CD4-positive, alpha-beta T cell (primary cell): ENCODE measurements around the gene SLC12A9. TPM values are rescaled to one million over a fixed set of nuclear protein-coding genes. Genes with fewer than 3 reads are reported as not detected.

Experiments used
- ATAC-seq: fragments of 200-7000 bp; cut with Tn5 transposase; one replicate; pipeline ENCODE4 v1.10.0; 2022; ENCODE audit warnings: mild to moderate bottlenecking; ENCODE audit not compliant: poor library complexity
- CTCF ChIA-PET: fragments of 350-600 bp; sonication (Branson Sonifier 250); formaldehyde crosslinking; loops from one replicate; lab custom pipeline; 2021; ENCODE audit warnings: antibody characterized with exemption, inconsistent platforms; lab: Charles Lee
- POLR2A ChIA-PET: fragments of 350-600 bp; sonication (Branson Sonifier 250); formaldehyde crosslinking; loops from one replicate; lab custom pipeline; 2021; ENCODE audit warnings: antibody characterized with exemption, inconsistent platforms; lab: Charles Lee
- DNase-seq, 14 experiments: peaks; one replicate each; pipeline ENCODE4 v3.0.0-alpha.2; 2013 to 2020; ENCODE audit warnings: mixed read lengths in 2 of 14
- H3K27ac ChIP-seq, 2 donors: one replicate each; pipeline versions ENCODE4 v1.5.1 to v1.7.0; 2013; ENCODE audit warnings: low read length in 2 of 2, low read depth in 1 of 2, mild to moderate bottlenecking in 1 of 2
- H3K27me3 ChIP-seq, 2 experiments: 1 replicate in 1 of 2; 2 replicates in 1 of 2; pipeline versions ENCODE4 v1.6.1 to v1.7.0; 2013; ENCODE audit warnings: low read length in 2 of 2, control low read depth in 1 of 2, mild to moderate bottlenecking in 1 of 2, moderate library complexity in 1 of 2; ENCODE audit not compliant: insufficient read depth in 2 of 2, control insufficient read depth in 1 of 2
- H3K36me3 ChIP-seq: one replicate; pipeline ENCODE4 v1.6.1; 2013; ENCODE audit warnings: low read length, control low read depth; ENCODE audit not compliant: insufficient read depth
- H3K4me1 ChIP-seq: one replicate; pipeline ENCODE4 v1.6.1; 2013; ENCODE audit warnings: low read length, control low read depth; ENCODE audit not compliant: insufficient read depth
- H3K4me3 ChIP-seq: one replicate; pipeline ENCODE4 v1.5.1; 2013; ENCODE audit warnings: mild to moderate bottlenecking, low read length, moderate library complexity
- H3K9me3 ChIP-seq, 2 experiments: 1 replicate in 1 of 2; 2 replicates in 1 of 2; pipeline versions ENCODE4 v1.6.1 to v1.7.0; 2013; ENCODE audit warnings: low read length in 2 of 2, mild to moderate bottlenecking in 2 of 2, control low read depth in 1 of 2, moderate library complexity in 1 of 2; ENCODE audit not compliant: control insufficient read depth in 1 of 2, insufficient read depth in 1 of 2
- H3K27ac Mint-ChIP-seq: one replicate; pipeline ENCODE4 v1.8.0; 2020; ENCODE audit warnings: mixed read lengths
- H3K27me3 Mint-ChIP-seq: one replicate; pipeline ENCODE4 v1.8.0; 2021; ENCODE audit warnings: mixed read lengths
- H3K36me3 Mint-ChIP-seq: one replicate; pipeline ENCODE4 v1.8.0; 2021; ENCODE audit warnings: low read depth, mixed read lengths
- H3K4me1 Mint-ChIP-seq: one replicate; pipeline ENCODE4 v1.8.0; 2021; ENCODE audit warnings: low read depth, mixed read lengths
- H3K4me3 Mint-ChIP-seq: one replicate; pipeline ENCODE4 v1.8.0; 2020; ENCODE audit warnings: mild to moderate bottlenecking, mixed read lengths
- H3K9me3 Mint-ChIP-seq: one replicate; pipeline ENCODE4 v1.8.0; 2020; ENCODE audit warnings: mixed read lengths
- intact Hi-C, 2 experiments: fragments of 100-400 bp; cut with DNase I in 1 of 2; cut with micrococcal nuclease in 1 of 2; formaldehyde crosslinking; loops; one replicate each; pipeline versions ENCODE4 v1.15.1 to v1.9.0; 2023 to 2025; cut with DNase I, micrococcal nuclease
- total RNA-seq, 174 experiments: library from RNA in 2 of 174; stranded (reverse) in 2 of 174; gene quantifications; one replicate each; pipeline ENCODE4 v1.2.3 and lab custom pipeline; 2021 to 2026
- TF ChIP-seq, protein P1 (sequence below): fragments of 200-600 bp; IDR thresholded peaks from one replicate; pipeline ENCODE4 v1.8.0; 2022; ENCODE audit warnings: antibody characterized with exemption, mild to moderate bottlenecking

SLC12A9 gene
- total RNA-seq, 2 experiments from 2014 or later, result 26.3 to 28.2 TPM

DNA sequence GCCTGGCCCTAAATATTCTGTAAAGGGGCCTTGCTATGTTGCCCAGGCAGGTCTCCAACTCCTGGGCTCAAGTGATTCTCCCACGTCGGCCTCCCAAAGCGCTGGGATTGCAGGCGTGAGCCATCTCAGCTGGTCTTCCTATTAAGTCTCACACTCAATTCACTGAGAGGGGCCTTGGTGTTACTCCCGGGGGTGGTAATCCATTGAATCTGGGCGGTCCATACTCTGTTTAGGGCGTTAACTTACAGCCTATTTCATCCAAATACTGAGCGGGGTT, 21.7 kb downstream of the SLC12A9 start:
- Mint-ChIP-seq H3K4me1 (peaks cover 44% of the 10 kb centered on the region), H3K36me3 (peaks cover 50% of the 10 kb centered on the region), H3K9me3 (no peaks in the 10 kb centered on the region), H3K4me3 (peak overlapping the region; percentile 100), H3K27ac (peak overlapping the region; percentile 96), H3K27me3 (no peaks in the 10 kb centered on the region)
- H3K36me3 ChIP-seq, result peaks cover 15% of the 10 kb centered on the region
- intact Hi-C loops, result loop anchor here (1.0 to 2.0 kb wide), 2 partner anchors 15 to 22 kb away; partner anchors contain the start of genes SLC12A9 (in 1 of the 2) and UFSP1 (in 1 of the 2)
- no peaks in the 10 kb centered on the region for H3K27me3 ChIP-seq
- ChIA-PET POLR2A (interaction anchor here (0.9 to 2.9 kb wide), 7 partner anchors 9 to 446 kb away, joined by 3 to 47 read pairs (median 4); partner anchors contain the start of genes ACHE, SLC12A9, UFSP1 and ZCWPW1), CTCF (interaction anchor here (1.3 kb wide), 1 partner anchor 370 kb away, joined by 4 read pairs; no protein-coding TSS in a partner anchor)
- H3K27ac ChIP-seq, result peak overlapping the region; percentile 91
- H3K9me3 ChIP-seq, result no peaks in the 10 kb centered on the region
- peaks cover 44% of the 10 kb centered on the region for H3K4me1 ChIP-seq
- TF ChIP-seq, protein P1, sequence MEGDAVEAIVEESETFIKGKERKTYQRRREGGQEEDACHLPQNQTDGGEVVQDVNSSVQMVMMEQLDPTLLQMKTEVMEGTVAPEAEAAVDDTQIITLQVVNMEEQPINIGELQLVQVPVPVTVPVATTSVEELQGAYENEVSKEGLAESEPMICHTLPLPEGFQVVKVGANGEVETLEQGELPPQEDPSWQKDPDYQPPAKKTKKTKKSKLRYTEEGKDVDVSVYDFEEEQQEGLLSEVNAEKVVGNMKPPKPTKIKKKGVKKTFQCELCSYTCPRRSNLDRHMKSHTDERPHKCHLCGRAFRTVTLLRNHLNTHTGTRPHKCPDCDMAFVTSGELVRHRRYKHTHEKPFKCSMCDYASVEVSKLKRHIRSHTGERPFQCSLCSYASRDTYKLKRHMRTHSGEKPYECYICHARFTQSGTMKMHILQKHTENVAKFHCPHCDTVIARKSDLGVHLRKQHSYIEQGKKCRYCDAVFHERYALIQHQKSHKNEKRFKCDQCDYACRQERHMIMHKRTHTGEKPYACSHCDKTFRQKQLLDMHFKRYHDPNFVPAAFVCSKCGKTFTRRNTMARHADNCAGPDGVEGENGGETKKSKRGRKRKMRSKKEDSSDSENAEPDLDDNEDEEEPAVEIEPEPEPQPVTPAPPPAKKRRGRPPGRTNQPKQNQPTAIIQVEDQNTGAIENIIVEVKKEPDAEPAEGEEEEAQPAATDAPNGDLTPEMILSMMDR, result no peak
- ATAC-seq (peak; percentile 1), DNase-seq (no peak)
- peak overlapping the region; percentile 96 for H3K4me3 ChIP-seq

DNA sequence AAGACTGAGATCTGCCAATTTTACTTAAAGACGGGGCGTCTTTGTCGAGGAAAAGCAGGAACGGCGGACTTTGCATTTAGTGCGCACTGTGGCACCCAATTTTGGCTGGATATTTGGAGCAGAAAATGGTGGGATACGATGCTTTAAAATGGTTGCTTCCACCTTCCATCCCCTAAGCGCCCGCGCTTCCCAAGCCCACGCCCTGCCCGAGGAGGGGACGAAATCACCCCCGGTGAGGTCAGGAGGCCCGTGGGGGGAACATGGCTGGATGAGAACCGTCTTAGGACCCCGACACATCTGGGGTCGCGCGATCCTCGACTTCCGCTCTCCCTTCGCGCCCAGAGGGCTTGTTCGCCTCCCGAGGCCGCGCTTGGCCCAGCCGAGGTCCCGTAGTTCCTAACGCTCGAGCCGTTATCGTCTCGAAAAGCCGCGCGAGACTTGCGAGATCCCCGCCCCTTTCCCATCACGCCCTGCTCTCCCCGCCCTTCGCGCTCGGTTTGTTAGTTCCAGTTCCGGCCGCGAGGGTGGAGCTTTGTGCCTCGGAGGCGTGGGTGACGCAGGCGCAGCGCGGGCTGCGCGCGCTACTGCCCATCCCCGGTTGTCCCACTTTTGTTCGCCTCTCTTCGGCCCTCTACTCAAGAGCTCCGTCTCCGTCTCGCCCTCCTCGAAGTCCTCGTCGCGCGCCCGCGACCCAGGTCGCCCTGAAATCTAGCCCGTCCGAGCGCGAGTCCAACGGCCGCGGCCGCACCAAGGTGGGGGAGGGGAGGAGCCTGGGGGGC, 22.3 kb downstream of the SLC12A9 start, which contains the start of gene SRRT:
Gene SRRT, plus strand, starts transcription at position 527 of the 779 bp plus-strand sequence. CDS start 488 bp downstream, outside the sequence.
- H3K36me3 Mint-ChIP-seq, result peaks cover 56% of the 10 kb centered on the region
- peak within 1 kb of the TSS; percentile 96 for H3K27ac Mint-ChIP-seq
- peaks cover 49% of the 10 kb centered on the region for H3K4me1 Mint-ChIP-seq
- TF ChIP-seq, protein P1, result no peak
- ChIA-PET CTCF (interaction anchor here (0.7 to 2.4 kb wide), 4 partner anchors 15 to 369 kb away, joined by 3 to 13 read pairs (median 4); partner anchors contain the start of genes SLC12A9 and UFSP1), POLR2A (interaction anchor here (0.6 to 4.2 kb wide), 24 partner anchors 8 to 1995 kb away, joined by 3 to 206 read pairs (median 4); partner anchors contain the start of genes ACHE, FBXO24, MOSPD3 and POP7)
- no peaks in the 10 kb centered on the region for H3K27me3 Mint-ChIP-seq
- H3K4me3 Mint-ChIP-seq, result peak within 1 kb of the TSS; percentile 100
- Histone ChIP-seq H3K4me1 (peaks cover 48% of the 10 kb centered on the region), H3K27ac (peak within 1 kb of the TSS; percentile 91), H3K4me3 (peak within 1 kb of the TSS; percentile 96), H3K36me3 (peaks cover 18% of the 10 kb centered on the region), H3K27me3 (no peaks in the 10 kb centered on the region), H3K9me3 (no peaks in the 10 kb centered on the region)
- intact Hi-C loops, result loop anchor here (1.0 to 5.0 kb wide), 4 partner anchors 13 to 368 kb away; partner anchors contain the start of genes SLC12A9 (in 1 of the 2) and UFSP1 (in 1 of the 2)
- no peaks in the 10 kb centered on the region for H3K9me3 Mint-ChIP-seq
- peak; percentile 98 to 99 (median 98) for DNase-seq
- ATAC-seq, result peak; percentile 95

DNA sequence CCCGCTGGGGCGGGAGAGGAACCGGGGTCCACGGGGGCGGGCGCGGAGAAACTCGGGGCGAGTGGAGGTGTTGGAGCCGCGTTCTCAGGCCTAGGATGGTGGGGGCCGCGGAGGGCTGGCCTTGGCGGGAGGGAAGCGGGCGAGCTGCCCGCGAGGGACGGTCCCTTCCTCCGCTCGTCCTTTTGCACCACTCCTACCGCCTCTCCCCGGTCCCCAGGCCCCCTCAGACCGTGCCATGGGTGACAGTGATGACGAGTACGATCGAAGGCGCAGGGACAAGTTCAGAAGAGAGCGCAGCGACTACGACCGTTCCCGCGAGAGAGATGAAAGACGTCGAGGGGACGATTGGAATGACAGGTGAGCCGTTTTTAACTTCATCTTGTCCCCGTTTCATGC, 22.8 kb downstream of the SLC12A9 start:
- intact Hi-C loops, result loop anchor here (1.0 to 5.0 kb wide), 3 partner anchors 12 to 367 kb away; partner anchors contain the start of gene UFSP1 (in 1 of the 2)
- ChIA-PET POLR2A (interaction anchor here (0.6 to 4.2 kb wide), 24 partner anchors 8 to 1996 kb away, joined by 3 to 206 read pairs (median 4); partner anchors contain the start of genes ACHE, FBXO24, MOSPD3 and POP7), CTCF (interaction anchor here (1.2 to 2.4 kb wide), 3 partner anchors 19 to 369 kb away, joined by 3 to 13 read pairs (median 4); partner anchors contain the start of gene SLC12A9)
- H3K4me1 ChIP-seq, result peaks cover 51% of the 10 kb centered on the region
- no peaks in the 10 kb centered on the region for H3K9me3 ChIP-seq
- Mint-ChIP-seq H3K36me3 (peaks cover 62% of the 10 kb centered on the region), H3K9me3 (no peaks in the 10 kb centered on the region), H3K4me3 (peak overlapping the region; percentile 100), H3K27me3 (no peaks in the 10 kb centered on the region), H3K27ac (peak overlapping the region; percentile 96), H3K4me1 (peaks cover 54% of the 10 kb centered on the region)
- ATAC-seq (peak; percentile 25), DNase-seq (peak in 4 of 14 experiments; percentile 25 to 65 (median 46))
- peak overlapping the region; percentile 91 for H3K27ac ChIP-seq
- peak overlapping the region; percentile 96 for H3K4me3 ChIP-seq
- H3K27me3 ChIP-seq, result no peaks in the 10 kb centered on the region
- TF ChIP-seq, protein P1, result no peak
- H3K36me3 ChIP-seq, result peaks cover 21% of the 10 kb centered on the region
